Adipose tissue (tissue), 3 donors: Measurements from ENCODE around the gene TBC1D1. TPM values are rescaled to one million over a fixed set of nuclear protein-coding genes. Genes with fewer than 3 reads are reported as not detected.
"Not testable (repeated sequence)": the region's sequence is repeated elsewhere in the genome, so short reads cannot be mapped to it uniquely, and the experiment has no call there.

Source experiments
- H3K27ac ChIP-seq: one replicate; pipeline ENCODE4 v1.5.1; 2013; ENCODE audit warnings: low read depth, low read length
- WGBS, 3 donors: extraction: QIAGEN DNeasy Blood & Tissue Kit; methylation state at CpG; one replicate each; pipeline ENCODE4 v1.1.7; 2013; 5-methylcytosine and 5-hydroxymethylcytosine counted together
- polyA plus RNA-seq, 3 donors: library from polyadenylated mRNA; stranded (reverse); fragments of 200-250 nt; gene quantifications; one replicate each; pipeline ENCODE4 v1.2.3, GENCODE V29; 2013
- donor health status: healthy with polysubstance abuse.
- donor health status: Bipolar disorder and iron deficiency.
- donor health status: healthy.

The TBC1D1 gene
- polyA plus RNA-seq, 3 donors, result 11.7 to 45.8 (median 33.4) TPM

DNA sequence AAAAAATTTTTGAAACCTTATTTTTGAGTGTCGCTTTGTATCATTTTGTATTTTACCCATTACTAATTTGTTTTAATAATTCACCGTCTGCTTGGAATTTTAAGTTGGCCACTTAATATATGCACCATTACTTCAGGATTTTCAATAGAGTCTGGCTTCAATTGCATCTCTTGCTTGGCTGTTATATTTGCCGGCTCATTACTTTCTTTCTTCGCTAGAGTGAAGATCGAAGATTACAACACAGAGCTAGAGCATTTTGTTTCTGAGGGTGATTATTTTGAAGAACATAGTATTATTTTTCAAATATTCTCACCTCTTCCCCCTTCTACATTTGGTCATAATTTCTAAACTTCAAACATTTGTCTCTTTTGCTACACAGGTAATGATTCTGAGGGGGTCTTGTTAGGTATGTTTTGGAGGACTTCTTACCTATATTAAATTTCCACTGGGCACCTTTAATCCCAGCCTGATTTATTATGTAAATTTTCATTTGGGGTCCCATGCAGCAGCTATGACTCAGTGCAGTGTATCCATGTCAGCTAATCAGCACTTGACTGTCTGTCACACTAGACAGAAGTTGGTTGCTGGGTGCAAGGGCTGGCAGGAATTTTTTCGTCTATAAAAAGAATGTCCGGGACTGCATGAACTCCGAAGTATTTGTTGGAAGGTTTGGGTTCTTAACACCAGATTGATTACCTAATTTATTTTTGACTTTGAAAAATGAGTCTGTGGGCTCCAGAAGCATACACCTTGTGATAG lies 18.6 kb downstream of the TBC1D1 start:
- 79 to 92% (median 80%) methylated on average over 8 of the region's 8 CpGs for WGBS, 3 donors
- no peak overlapping the region for H3K27ac ChIP-seq

GRCh38 chr4:37910091-37910486 lies 19.2 kb downstream of the TBC1D1 start:
- WGBS, 3 donors, result 74 to 91% (median 84%) methylated on average over 1 of the region's 1 CpG
- no peak overlapping the region for H3K27ac ChIP-seq

GRCh38 chr4:37914539-37914938 lies 23.7 kb downstream of the TBC1D1 start:
- WGBS, 3 donors, result 78 to 91% (median 84%) methylated on average over 3 of the region's 3 CpGs
- no peak overlapping the region for H3K27ac ChIP-seq

- 79 to 95% (median 86%) methylated on average over 7 of the region's 7 CpGs for WGBS, 3 donors
- H3K27ac ChIP-seq, result no peak overlapping the region
Measured at GRCh38 chr4:37917388-37917787, 26.5 kb downstream of the TBC1D1 start.

DNA sequence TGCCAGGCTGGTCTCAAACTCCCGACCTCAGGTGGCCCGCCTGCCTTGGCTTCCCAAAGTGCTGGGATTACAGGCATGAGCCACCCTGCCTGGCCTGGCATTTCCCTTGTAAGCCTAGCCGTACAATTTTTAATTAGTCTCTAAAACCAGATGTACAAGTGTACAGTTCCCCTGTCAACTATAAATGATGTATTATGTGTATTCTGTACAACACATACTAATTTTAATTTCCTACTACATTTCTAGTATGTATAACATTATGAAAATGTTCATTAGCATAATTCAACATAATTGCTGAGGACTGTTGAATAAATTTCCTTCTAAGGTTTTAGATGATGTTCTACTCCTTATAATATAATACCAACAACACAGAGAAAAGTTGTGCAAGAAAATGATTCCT lies 27.8 kb downstream of the TBC1D1 start:
- 84 to 92% (median 89%) methylated on average over 3 of the region's 3 CpGs for WGBS, 3 donors
- no peak overlapping the region for H3K27ac ChIP-seq

GRCh38 chr4:37922328-37922727 lies 31.4 kb downstream of the TBC1D1 start:
- H3K27ac ChIP-seq, result no peak overlapping the region
- WGBS, 3 donors, result 47 to 80% (median 63%) methylated on average over 4 of the region's 4 CpGs

DNA sequence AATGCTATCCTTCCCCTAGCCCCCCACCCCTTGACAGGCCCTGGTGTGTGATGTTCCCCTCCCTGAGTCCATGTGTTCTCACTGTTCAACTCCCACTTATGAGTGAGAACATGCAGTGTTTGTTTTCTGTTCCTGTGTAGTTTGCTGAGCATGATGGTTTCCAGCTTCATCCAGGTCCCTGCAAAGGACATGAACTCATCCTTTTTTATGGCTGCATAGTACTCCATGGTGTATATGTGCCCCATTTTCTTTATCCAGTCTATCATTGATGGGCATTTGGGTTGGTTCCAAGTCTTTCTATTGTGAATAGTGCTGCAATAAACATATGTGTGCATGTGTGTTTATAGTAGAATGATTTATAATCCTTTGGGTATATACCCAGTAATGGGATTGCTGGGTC lies 32.2 kb downstream of the TBC1D1 start:
- H3K27ac ChIP-seq, result not testable (repeated sequence)

DNA sequence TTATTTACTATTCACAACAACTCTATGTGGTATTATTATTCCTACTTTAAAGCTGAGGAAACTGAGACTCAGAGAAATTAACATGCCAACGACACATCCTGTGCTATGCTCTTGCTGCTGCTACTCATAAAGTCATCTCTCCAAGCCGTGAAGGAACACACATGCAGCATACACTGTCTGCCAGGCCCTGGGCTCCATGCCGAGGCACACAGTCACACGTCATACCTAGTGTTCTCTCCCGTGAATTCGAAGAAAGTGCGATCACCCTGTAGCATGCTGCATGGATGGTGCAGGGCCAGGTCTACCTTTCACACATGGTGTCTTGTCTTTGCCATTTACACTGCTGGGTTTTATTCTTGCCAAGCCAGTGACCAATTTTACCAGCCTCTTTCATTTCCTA lies 34.1 kb downstream of the TBC1D1 start:
- no peak overlapping the region for H3K27ac ChIP-seq
- WGBS, 3 donors, result 68 to 86% (median 82%) methylated on average over 7 of the region's 7 CpGs

GRCh38 chr4:37927434-37927833 lies 36.5 kb downstream of the TBC1D1 start:
- no peak overlapping the region for H3K27ac ChIP-seq
- WGBS, 3 donors, result 85 to 92% (median 89%) methylated on average over 4 of the region's 4 CpGs

GRCh38 chr4:37928426-37929416 lies 37.8 kb downstream of the TBC1D1 start:
- 59 to 73% (median 63%) methylated on average over 12 of the region's 12 CpGs for WGBS, 3 donors

GRCh38 chr4:37934096-37934495 lies 43.2 kb downstream of the TBC1D1 start:
- H3K27ac ChIP-seq, result no peak overlapping the region
- WGBS, 3 donors, result 96 to 99% (median 97%) methylated on average over 8 of the region's 8 CpGs

More at GRCh38 chr4:37928426-37929416, 37.8 kb downstream of the TBC1D1 start:
- no peak overlapping the region for H3K27ac ChIP-seq

- H3K27ac ChIP-seq, result no peak overlapping the region
- WGBS, 3 donors, result 66 to 82% (median 80%) methylated on average over 3 of the region's 3 CpGs
Measured at GRCh38 chr4:37934609-37935008, 43.7 kb downstream of the TBC1D1 start.

DNA sequence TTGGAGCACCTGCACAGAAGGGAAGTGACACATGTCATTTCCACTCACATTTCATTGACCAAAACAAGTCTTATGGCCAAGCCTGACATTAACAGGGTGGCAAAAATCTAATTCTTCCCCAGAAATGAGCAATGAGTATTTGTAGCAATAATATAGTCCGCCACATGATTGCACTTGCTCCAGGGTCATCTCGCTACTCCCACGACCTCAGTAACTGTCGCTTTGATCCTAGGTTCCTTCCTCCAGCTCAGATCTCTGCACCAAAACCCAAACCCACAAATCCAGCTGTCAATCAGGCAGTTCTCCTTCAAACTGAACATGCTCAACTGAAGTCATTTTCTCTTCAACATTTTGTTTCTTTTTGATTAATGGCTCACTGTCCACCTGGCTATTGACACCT lies 44.1 kb downstream of the TBC1D1 start:
- 53 to 80% (median 63%) methylated on average over 4 of the region's 4 CpGs for WGBS, 3 donors
- H3K27ac ChIP-seq, result no peak overlapping the region

- 50 to 68% (median 62%) methylated on average over 7 of the region's 7 CpGs for WGBS, 3 donors
- H3K27ac ChIP-seq, result no peak overlapping the region
Measured at GRCh38 chr4:37936889-37937498, 46.1 kb downstream of the TBC1D1 start.

DNA sequence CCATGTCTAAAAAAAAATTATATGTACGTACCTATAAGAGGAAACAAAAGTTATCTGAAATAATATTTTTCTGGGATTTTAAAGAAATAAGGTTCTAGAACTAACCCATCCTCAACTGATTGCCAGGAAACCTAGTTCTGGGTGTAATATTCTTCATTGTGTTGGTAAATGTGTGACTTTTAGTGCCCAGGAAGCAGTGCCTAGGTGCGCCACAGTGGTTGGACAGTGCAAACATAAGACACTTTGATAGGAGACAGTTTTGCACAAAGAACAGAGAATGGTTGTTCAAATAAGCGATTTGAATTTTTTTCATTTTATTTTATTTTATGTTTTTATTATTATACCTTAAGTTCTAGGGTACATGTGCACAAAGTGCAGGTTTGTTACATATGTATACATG lies 47.3 kb downstream of the TBC1D1 start:
- H3K27ac ChIP-seq, result no peak overlapping the region
- 81 to 97% (median 97%) methylated on average over 3 of the region's 3 CpGs for WGBS, 3 donors

GRCh38 chr4:37946503-37947179 lies 55.8 kb downstream of the TBC1D1 start:
- 67 to 85% (median 71%) methylated on average over 10 of the region's 10 CpGs for WGBS, 3 donors
- no peak overlapping the region for H3K27ac ChIP-seq

- 65 to 77% (median 77%) methylated on average over 4 of the region's 4 CpGs for WGBS, 3 donors
Measured at GRCh38 chr4:37948542-37948941, 57.7 kb downstream of the TBC1D1 start.

GRCh38 chr4:37949636-37950426 lies 58.9 kb downstream of the TBC1D1 start:
- 79 to 83% (median 83%) methylated on average over 9 of the region's 9 CpGs for WGBS, 3 donors
- H3K27ac ChIP-seq, result no peak overlapping the region

More at GRCh38 chr4:37948542-37948941, 57.7 kb downstream of the TBC1D1 start:
- H3K27ac ChIP-seq, result no peak overlapping the region
